ENCODE results near the gene RPL27.
"Not testable (repeated sequence)": the region's sequence is repeated elsewhere in the genome, so short reads cannot be mapped to it uniquely, and the experiment has no call there.

RPL27 gene

GRCh38 chr17:42991471-42991870, 6.7 kb upstream of the RPL27 start:
- no peak for TF ChIP-seq POLR2A (IDR thresholded peaks at IDR 0.05; ENCODE audit: extremely low read depth, insufficient read length)
- TF ChIP-seq, protein P1, sequence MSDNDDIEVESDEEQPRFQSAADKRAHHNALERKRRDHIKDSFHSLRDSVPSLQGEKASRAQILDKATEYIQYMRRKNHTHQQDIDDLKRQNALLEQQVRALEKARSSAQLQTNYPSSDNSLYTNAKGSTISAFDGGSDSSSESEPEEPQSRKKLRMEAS (IDR thresholded peaks at IDR 0.05; ENCODE audit: low read depth, low read length): no peak
- no peak for TF ChIP-seq MYC (IDR thresholded peaks at IDR 0.05; ENCODE audit: low read depth, low read length)
- no peak for TF ChIP-seq CTCF (IDR thresholded peaks at IDR 0.05; ENCODE audit: low read depth, low read length)
- no peak overlapping the region for H3K4me3 ChIP-seq (ENCODE audit: low read depth, low read length)
- DNase-seq (ENCODE audit: low read depth): no peak

DNA sequence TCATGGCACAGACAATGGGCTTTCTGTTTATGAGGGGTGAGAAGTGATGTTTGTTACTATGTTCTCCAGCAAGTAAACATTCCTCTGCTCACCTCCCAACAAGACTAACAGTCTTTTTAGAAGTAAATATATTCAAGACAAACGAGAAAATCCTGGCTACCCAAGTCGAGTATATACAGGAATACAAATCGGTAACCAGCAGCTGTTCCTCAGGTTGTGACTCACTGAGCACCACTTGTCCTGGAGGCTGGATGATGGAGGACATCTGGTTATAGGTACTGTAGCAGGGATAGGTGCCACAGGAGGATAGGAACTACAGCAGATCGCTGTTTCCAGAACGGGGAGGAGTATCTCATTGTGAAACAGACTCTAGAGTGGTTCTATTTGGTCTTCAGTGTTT, 5.3 kb upstream of the RPL27 start:
- DNase-seq (ENCODE audit: low read depth): no peak
- TF ChIP-seq MYC (IDR thresholded peaks at IDR 0.05; ENCODE audit: low read depth, low read length): no peak
- no peak overlapping the region for H3K4me3 ChIP-seq (ENCODE audit: low read depth, low read length)

- not testable (repeated sequence) for DNase-seq (ENCODE audit: low read depth)
Observed at GRCh38 chr17:42993913-42994312, 4.3 kb upstream of the RPL27 start.

GRCh38 chr17:42997390-42997983, 732 bp upstream of the RPL27 start:
- peak overlapping the region; percentile 54 for H3K4me3 ChIP-seq (ENCODE audit: low read depth, low read length)
- DNase-seq (ENCODE audit: low read depth): no peak
- no peak for TF ChIP-seq CTCF (IDR thresholded peaks at IDR 0.05; ENCODE audit: low read depth, low read length)
- TF ChIP-seq POLR2A (IDR thresholded peaks at IDR 0.05; ENCODE audit: extremely low read depth, insufficient read length): no peak
- TF ChIP-seq MYC (IDR thresholded peaks at IDR 0.05; ENCODE audit: low read depth, low read length): no peak
- TF ChIP-seq, protein P1 (IDR thresholded peaks at IDR 0.05; ENCODE audit: low read depth, low read length): no peak

More at GRCh38 chr17:42993913-42994312, 4.3 kb upstream of the RPL27 start:
- H3K4me3 ChIP-seq (ENCODE audit: low read depth, low read length): not testable (repeated sequence)

DNA sequence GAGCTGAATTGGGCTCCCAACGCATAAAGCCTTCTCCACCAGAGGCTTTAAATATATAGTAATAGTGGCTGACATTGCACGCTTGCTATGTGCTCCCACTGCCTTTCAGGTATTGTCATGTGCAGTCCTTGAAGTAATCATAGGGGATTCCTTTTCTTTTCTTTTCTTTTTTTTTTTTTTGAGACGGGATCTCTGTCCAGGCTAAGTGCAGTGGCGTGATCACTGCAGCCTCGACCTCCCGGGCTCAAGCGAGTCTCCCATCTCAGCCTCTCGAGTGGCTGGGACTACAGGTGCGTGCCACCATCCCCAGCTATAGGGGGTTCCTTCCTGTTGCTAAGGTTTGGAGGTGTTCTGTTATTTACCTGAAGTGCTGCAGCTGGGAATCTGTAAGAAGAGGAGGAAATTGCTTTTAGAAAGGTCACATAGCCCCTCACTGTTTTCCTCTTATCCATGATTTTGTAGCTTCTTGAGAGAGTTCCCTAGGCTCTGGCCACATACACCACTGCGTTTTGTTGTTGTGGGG, 845 bp downstream of the RPL27 start:
- no peak for TF ChIP-seq CTCF (IDR thresholded peaks at IDR 0.05; ENCODE audit: low read depth, low read length)
- TF ChIP-seq, protein P1 (IDR thresholded peaks at IDR 0.05; ENCODE audit: low read depth, low read length): no peak
- TF ChIP-seq MYC (IDR thresholded peaks at IDR 0.05; ENCODE audit: low read depth, low read length): no peak
- no peak for TF ChIP-seq POLR2A (IDR thresholded peaks at IDR 0.05; ENCODE audit: extremely low read depth, insufficient read length)
- DNase-seq (ENCODE audit: low read depth): no peak
- H3K4me3 ChIP-seq (ENCODE audit: low read depth, low read length): peak overlapping the region; percentile 100

DNA sequence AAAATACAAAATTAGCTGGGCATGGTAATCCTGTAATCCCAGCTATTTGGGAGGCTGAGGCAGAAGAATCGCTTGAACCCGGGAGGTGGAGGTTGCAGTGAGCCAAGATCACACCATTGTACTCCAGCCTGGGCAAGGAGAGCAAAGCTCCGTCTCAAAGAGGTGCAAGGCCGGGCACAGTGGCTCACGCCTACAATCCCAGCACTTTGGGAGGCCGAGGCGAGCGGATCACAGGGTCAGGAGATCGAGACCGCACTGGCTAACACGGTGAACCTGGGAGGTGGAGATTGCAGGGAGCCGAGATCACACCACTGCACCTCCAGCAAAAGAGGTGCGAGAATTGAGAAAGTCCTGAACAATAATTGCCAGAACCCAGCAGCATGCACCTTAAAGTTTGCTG, 2.7 kb downstream of the RPL27 start:
- DNase-seq (ENCODE audit: low read depth); H3K4me3 ChIP-seq (ENCODE audit: low read depth, low read length): not testable (repeated sequence)

GRCh38 chr17:43003542-43004172, 5.4 kb downstream of the RPL27 start:
- no peak for DNase-seq (ENCODE audit: low read depth)
- no peak overlapping the region for H3K4me3 ChIP-seq (ENCODE audit: low read depth, low read length)
- TF ChIP-seq POLR2A (IDR thresholded peaks at IDR 0.05; ENCODE audit: extremely low read depth, insufficient read length): peak; percentile 14
- no peak for TF ChIP-seq CTCF (IDR thresholded peaks at IDR 0.05; ENCODE audit: low read depth, low read length)
